ENCODE measurements around the gene TSHZ1. TPM values are rescaled to one million over a fixed set of nuclear protein-coding genes. Genes with fewer than 3 reads are reported as not detected.

The TSHZ1 gene
- polyA plus RNA-seq, 1 of the 3 experiments (the other 2 are of a cell fraction) = 2.6 TPM

DNA sequence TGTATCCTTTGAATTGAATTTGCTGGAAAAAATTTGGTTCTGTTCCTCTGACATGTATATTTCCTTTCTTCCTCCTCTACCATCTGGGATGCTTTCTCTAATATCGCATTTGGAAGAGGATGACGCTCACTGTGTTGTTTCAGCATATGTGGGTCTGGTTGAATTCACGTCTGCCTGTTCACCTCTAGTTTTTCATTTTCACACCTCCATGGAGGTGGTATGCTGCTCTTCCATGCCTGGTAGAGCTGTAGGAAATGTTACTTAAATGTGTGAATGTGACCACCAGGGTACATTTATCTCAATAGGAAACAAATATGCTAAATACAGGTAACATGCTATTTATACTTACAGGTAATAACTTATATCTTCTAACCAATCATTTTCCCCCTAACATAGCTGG lies 44.5 kb downstream of the TSHZ1 start:
- H3K9ac ChIP-seq = no peak overlapping the region
- no peaks in the 10 kb centered on the region for H3K9me2 ChIP-seq
- no peaks in the 10 kb centered on the region for H4K20me1 ChIP-seq (ENCODE audit: insufficient read depth)
- DNase-seq = no peak
- POLR2A ChIA-PET = no interaction called here
- no peak overlapping the region for H3K4me2 ChIP-seq
- CTCF ChIA-PET = interaction anchor here (1.3 to 2.0 kb wide), 2 partner anchors 10 to 43 kb away, joined by 4 to 10 read pairs; no protein-coding TSS in a partner anchor
- peaks cover 7% of the 10 kb centered on the region for H3F3A ChIP-seq (replicated peaks; ENCODE audit: insufficient read depth)
- H2AFZ ChIP-seq (ENCODE audit: low read depth) = no peak overlapping the region
- TF ChIP-seq CHD2 (IDR thresholded peaks at IDR 0.05; ENCODE audit: low read length, partially characterized antibody) (no peak), NFIC (IDR thresholded peaks at IDR 0.05; ENCODE audit: borderline replicate concordance) (no peak), MXI1 (IDR thresholded peaks at IDR 0.05; ENCODE audit: low read depth, low read length) (no peak), EP300 (IDR thresholded peaks at IDR 0.05; ENCODE audit: borderline replicate concordance in 1 of 2, low read depth in 1 of 2, low read length in 1 of 2) (no peak), ELF1 (IDR thresholded peaks at IDR 0.05) (no peak), USF2 (IDR thresholded peaks at IDR 0.05; ENCODE audit: borderline replicate concordance, low read depth, low read length) (no peak), GABPA (IDR thresholded peaks at IDR 0.05; ENCODE audit: low read depth) (no peak), YY1 (IDR thresholded peaks at IDR 0.05; ENCODE audit: low read depth) (no peak), JUND (IDR thresholded peaks at IDR 0.05) (no peak), CTCF (IDR thresholded peaks at IDR 0.05) (no peak), SMC3 (IDR thresholded peaks at IDR 0.05; ENCODE audit: low read depth, low read length) (no peak), POLR2AphosphoS5 (IDR thresholded peaks at IDR 0.05; ENCODE audit: low read depth, low read length) (no peak)
- TF ChIP-seq, protein P1, sequence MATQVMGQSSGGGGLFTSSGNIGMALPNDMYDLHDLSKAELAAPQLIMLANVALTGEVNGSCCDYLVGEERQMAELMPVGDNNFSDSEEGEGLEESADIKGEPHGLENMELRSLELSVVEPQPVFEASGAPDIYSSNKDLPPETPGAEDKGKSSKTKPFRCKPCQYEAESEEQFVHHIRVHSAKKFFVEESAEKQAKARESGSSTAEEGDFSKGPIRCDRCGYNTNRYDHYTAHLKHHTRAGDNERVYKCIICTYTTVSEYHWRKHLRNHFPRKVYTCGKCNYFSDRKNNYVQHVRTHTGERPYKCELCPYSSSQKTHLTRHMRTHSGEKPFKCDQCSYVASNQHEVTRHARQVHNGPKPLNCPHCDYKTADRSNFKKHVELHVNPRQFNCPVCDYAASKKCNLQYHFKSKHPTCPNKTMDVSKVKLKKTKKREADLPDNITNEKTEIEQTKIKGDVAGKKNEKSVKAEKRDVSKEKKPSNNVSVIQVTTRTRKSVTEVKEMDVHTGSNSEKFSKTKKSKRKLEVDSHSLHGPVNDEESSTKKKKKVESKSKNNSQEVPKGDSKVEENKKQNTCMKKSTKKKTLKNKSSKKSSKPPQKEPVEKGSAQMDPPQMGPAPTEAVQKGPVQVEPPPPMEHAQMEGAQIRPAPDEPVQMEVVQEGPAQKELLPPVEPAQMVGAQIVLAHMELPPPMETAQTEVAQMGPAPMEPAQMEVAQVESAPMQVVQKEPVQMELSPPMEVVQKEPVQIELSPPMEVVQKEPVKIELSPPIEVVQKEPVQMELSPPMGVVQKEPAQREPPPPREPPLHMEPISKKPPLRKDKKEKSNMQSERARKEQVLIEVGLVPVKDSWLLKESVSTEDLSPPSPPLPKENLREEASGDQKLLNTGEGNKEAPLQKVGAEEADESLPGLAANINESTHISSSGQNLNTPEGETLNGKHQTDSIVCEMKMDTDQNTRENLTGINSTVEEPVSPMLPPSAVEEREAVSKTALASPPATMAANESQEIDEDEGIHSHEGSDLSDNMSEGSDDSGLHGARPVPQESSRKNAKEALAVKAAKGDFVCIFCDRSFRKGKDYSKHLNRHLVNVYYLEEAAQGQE (IDR thresholded peaks at IDR 0.05; ENCODE audit: low read depth, low read length) = no peak
- H3K27ac ChIP-seq (ENCODE audit: low read depth in 2 of 2, low read length in 1 of 2) = no peak overlapping the region
- H3K9me3 ChIP-seq = no peaks in the 10 kb centered on the region
- H3K36me3 ChIP-seq (replicated peaks in 1 of 2; ENCODE audit: control insufficient read depth in 1 of 2, insufficient read depth in 2 of 2, low read length in 1 of 2) = no peaks in the 10 kb centered on the region
- H3K4me3 ChIP-seq (ENCODE audit: low read depth in 2 of 2, low read length in 1 of 2) = no peak overlapping the region
- no peaks in the 10 kb centered on the region for H3K27me3 ChIP-seq (ENCODE audit: insufficient read depth)
- H3K79me2 ChIP-seq (ENCODE audit: insufficient read depth) = 0 out of 2 replicates have a peak, but pooled peaks cover 3% of the 10 kb centered on the region
- peaks cover 0 to 18% of the 10 kb centered on the region in 2 experiments; a peak in 2 of 4 replicates for H3K4me1 ChIP-seq (ENCODE audit: control insufficient read depth in 1 of 2, insufficient read depth in 2 of 2, low read depth in 1 of 2, low read length in 1 of 2)
- 99% methylated on average over 3 of the region's 3 CpGs for WGBS (ENCODE audit: low lambda C conversion rate)

Data from SK-N-SH (cell line).